GM23248 (cell line): ENCODE data around the gene BEST3.

Source experiments
- EZH2 ChIP-seq: fragments of 200-600 bp; sonication (generic); IDR thresholded peaks from 2 replicates; pipeline ENCODE4 v1.6.1; 2018; ENCODE audit warnings: antibody characterized with exemption, mild to moderate bottlenecking; ENCODE audit not compliant: insufficient read depth, poor library complexity, severe bottlenecking
- EZH2phosphoT487 ChIP-seq: fragments of 200-600 bp; sonication (generic); IDR thresholded peaks from 2 replicates; pipeline ENCODE4 v1.6.1; 2018; ENCODE audit warnings: antibody characterized with exemption, moderate library complexity, mild to moderate bottlenecking, low read depth; ENCODE audit not compliant: insufficient read depth

- TF ChIP-seq EZH2phosphoT487, result no peak
- no peak for TF ChIP-seq EZH2
Observed at GRCh38 chr12:69685810-69686209, 13.3 kb downstream of the BEST3 start.
